Astrocyte of the cerebellum (primary cell): Measurements from ENCODE around the gene CLDN10.

Experiments used
- DNase-seq: peaks from one replicate; pipeline ENCODE4 v3.0.0-alpha.2; 2011; ENCODE audit warnings: low read depth
- H3K4me3 ChIP-seq: 2 replicates; pipeline ENCODE4 v1.5.1; 2011; ENCODE audit warnings: mild to moderate bottlenecking, low read depth, low read length, moderate library complexity
- in situ Hi-C: cut with HindIII; loops from 2 replicates; pipeline ENCODE4 v1.10.0; 2017; ENCODE audit warnings: low sequenced_read_pairs
- TF ChIP-seq, protein P1 (sequence below): IDR thresholded peaks from 2 replicates; pipeline ENCODE4 v1.5.1; 2012; ENCODE audit warnings: low read length, low read depth, moderate library complexity, mild to moderate bottlenecking; ENCODE audit errors: missing control alignments

CLDN10 gene

DNA sequence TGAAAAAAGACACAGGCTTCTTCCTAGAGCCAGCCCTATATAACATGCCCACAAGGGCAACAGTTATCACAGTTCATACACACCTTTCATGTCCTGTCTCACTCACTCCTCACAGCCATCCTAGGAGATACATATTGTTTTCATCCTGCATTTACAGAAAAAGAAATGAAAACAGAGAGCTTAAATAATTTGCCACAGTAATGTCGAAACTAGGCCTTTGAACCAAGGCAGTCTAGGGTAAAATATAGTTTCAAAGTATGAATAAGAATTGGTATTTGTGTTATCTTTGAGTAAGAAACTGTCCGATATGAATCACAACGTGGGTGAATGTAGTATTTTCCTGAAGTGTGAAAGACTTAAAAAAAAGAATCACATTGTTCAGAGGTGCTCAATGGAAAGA is 26.8 kb downstream of the CLDN10 start:
- TF ChIP-seq, protein P1, sequence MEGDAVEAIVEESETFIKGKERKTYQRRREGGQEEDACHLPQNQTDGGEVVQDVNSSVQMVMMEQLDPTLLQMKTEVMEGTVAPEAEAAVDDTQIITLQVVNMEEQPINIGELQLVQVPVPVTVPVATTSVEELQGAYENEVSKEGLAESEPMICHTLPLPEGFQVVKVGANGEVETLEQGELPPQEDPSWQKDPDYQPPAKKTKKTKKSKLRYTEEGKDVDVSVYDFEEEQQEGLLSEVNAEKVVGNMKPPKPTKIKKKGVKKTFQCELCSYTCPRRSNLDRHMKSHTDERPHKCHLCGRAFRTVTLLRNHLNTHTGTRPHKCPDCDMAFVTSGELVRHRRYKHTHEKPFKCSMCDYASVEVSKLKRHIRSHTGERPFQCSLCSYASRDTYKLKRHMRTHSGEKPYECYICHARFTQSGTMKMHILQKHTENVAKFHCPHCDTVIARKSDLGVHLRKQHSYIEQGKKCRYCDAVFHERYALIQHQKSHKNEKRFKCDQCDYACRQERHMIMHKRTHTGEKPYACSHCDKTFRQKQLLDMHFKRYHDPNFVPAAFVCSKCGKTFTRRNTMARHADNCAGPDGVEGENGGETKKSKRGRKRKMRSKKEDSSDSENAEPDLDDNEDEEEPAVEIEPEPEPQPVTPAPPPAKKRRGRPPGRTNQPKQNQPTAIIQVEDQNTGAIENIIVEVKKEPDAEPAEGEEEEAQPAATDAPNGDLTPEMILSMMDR, result no peak
- in situ Hi-C loops, result no loop called here
- H3K4me3 ChIP-seq, result no peak overlapping the region
- DNase-seq, result no peak

DNA sequence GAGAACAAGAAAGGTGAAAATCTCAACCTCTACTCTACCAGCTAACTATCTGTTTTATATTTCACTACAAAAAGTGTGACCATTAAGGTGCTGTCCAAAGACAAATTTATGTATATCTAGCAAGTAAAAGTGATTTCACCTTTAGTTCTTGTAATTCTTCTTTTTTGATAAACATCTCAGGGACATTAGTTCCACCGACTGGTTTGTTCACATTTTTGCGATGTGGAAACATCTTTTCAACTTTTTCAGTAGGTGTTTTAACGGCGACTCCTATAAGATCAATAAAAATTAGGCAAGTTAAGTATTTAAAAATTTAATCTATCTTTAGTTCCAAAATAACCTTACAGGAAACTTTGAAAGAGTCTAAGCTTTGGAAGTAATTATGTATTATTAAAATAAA is 33.3 kb downstream of the CLDN10 start:
- H3K4me3 ChIP-seq, result no peak overlapping the region
- in situ Hi-C loops, result no loop called here
- TF ChIP-seq, protein P1, result no peak
- DNase-seq, result no peak

DNA sequence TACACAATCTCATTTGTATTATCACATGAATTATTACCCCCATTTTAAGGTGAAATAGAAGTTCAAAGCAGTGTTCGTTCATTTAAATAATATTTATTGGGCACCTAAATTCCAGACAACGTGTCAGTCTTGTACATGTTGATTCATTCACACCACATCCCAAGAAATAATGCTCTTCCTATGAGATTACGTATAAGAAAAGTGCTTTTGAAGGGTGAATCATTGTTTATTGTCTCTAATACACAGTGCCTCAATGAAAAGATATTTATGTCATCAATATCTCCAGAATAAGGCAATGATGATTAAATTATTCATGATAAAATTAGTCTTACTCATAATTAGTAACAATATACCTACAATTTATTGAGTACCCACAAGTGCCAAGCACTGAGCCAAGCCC is 35.6 kb downstream of the CLDN10 start:
- H3K4me3 ChIP-seq, result no peak overlapping the region
- no peak for DNase-seq
- in situ Hi-C loops, result no loop called here
- TF ChIP-seq, protein P1, result no peak

DNA sequence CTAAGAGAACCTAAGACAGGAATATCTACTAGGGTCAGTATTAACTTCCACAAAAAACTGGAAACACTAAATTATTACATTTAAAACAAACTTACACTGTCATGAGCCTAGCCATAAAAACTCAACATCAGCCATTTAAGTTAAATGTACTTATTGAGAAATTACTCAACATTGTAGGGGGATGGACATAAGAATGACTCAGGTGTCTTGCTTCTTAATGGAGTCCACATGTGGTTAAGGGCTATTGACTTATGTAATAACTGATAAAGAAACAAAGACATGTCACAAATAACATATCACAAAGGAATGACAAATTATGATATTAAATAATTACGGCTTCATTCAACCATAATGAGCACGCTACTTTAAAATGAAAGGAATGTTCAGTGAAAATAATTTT is 36.2 kb downstream of the CLDN10 start:
- TF ChIP-seq, protein P1, result no peak
- no peak overlapping the region for H3K4me3 ChIP-seq
- no peak for DNase-seq
- in situ Hi-C loops, result no loop called here

DNA sequence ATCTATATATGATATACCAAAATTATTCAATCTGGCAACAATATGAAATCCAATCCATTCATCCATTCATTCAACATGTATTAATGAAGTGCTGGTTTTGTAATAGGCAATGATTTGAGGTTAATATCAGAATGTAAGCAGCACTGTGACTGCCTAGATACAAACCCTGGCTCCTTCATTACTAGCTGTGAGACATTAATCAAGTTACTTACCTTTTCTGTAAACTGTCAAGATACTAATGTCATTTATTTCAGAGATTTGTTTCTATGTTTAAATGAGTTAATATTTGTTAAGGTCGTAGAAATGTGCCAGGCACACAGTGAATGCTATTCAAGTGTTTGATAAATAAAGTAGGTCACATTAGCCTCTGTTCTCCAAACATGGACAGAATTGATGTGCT is 40.9 kb downstream of the CLDN10 start:
- DNase-seq, result no peak
- TF ChIP-seq, protein P1, result no peak
- in situ Hi-C loops, result no loop called here
- H3K4me3 ChIP-seq, result no peak overlapping the region

DNA sequence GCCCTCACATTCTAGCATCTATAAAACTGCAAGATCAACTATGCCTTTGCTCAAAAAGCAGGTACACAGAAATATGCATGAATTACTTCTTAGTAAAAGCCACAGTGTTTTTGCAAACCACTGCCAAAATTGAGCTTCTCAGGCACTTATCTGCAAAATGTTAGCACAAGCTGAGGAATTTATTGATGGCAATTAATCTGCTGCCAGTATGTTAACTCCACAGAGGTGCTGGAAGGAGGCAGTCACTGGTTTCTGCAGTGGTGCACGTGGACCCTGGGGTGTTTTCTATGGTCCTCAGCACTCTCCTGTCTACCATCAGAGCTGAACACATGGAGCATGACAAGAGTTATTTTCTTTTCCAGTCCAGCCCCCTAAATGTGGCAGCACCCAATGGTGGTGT is 44.2 kb downstream of the CLDN10 start:
- in situ Hi-C loops, result no loop called here
- no peak for DNase-seq
- no peak overlapping the region for H3K4me3 ChIP-seq
- TF ChIP-seq, protein P1, result no peak

DNA sequence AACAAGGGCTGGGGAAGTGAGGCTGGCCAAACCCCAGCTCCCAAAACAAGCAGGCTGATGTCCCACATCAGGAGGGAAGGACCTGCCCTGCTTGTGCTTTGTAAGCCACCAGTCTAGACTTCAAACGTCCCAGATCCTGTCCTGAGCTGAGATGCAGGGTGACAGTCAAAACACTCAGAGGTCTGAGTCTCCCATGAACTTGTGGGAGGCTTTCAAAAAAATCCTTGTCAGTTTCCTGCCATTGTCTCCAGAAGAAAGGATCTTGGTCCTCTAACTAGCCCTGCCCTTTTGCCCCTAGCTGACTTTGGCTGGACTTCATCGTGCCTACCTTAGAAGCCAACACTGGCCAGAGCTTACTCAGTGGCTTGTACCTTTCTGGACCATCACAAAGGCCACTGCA is 48.7 kb downstream of the CLDN10 start:
- DNase-seq, result no peak
- TF ChIP-seq, protein P1, result no peak
- in situ Hi-C loops, result no loop called here
- H3K4me3 ChIP-seq, result no peak overlapping the region
